NCI-H2107 (cell line): ENCODE data around the gene LTO1.

Experiments used
- DNase-seq: peaks from one replicate; lab custom pipeline; 2025; lab: John Stamatoyannopoulos, UW

Gene LTO1

DNA sequence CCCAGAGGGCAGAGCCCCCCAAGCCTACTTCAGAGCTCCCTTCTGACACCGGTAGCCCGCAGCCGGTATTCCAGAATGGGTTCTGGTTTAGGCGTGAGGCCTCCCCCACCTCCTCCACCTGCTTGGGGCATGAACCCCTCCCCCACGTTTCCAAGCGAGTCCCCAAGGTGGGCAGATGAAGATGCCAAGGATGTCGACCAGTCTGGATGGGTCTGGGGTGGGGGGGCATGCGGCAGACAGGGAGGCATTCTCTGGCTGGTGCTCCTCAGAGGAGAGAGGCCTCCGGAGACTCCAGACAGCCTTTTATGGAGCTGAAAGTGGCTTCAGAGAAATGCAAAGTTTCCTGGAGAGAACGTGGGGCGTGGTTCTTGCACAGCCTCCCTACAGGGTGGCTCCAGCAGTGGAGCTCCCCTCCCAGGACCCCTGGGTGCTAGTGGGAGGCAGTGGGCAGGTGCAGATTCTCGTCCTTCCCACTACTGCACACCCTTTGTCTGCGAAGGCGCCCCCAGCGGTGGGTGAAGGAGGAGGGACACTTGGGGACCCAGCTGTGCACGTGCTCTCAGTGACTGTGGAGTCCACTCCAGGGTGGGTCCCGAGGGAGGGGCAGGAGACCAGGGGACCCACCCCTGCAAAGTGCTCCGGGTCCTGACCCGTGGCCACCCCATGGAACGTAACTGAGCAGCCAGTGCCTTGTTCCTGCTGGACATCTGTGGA, 30.0 kb downstream of the LTO1 start:
- DNase-seq, result no peak

DNA sequence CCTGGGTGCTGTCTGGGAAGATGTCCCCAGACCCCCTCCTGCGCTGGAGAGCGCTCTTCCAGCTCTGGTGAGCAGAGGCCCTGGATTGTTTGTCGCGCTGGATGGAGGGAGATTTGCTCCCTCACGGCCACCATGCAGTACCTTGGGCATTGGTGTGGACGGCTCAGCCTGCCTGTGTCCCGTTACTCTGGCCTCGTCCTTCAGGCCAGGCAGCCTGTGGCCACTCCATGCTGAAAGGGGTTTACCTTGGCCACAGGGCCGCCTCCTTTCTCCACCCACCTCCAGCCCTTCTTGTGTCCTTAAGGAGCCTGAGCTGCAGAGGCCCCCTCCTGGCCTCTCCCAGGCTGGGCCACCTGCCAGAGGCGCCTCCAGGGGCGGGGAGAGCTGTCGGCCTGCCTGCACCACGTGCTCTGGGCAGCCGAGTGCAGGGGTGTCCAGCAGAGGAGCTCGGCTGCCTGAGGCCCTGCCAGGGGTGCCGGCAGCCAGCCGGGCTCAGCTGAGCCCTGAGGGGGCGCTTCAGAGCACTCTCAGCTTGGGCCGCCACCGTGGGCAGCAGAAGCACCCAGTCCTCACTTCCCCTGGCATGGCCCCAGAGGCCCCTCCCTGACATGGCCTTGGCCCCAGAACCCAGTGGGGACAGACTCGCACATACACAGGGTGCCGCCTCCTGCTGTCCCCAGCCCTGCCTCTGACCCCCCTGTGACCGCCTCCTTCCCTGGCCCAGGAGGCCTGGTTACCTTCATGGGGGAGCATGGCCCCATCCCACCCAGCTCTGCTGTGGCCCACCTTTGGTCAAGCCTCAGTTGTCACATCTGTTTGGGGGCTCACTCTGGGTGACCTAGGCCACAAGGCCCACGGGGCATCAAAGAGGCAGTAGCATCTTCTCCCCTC, 30.8 kb downstream of the LTO1 start:
- no peak for DNase-seq

DNA sequence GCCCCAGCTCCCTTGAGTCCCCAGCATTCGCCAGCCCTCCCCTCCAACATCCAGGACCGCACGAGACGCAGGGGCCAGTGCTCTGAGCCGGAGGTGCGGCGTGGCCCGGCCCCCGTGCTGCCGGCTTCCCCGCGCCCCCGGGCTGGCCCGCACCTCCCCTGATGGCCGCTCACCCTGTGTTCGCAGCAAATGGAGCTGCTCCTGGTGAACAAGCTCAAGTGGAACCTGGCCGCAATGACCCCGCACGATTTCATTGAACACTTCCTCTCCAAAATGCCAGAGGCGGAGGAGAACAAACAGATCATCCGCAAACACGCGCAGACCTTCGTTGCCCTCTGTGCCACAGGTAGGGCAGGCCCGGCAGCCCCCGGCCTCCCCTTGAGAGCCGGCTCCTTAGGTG, 31.5 kb downstream of the LTO1 start:
- DNase-seq, result no peak

DNA sequence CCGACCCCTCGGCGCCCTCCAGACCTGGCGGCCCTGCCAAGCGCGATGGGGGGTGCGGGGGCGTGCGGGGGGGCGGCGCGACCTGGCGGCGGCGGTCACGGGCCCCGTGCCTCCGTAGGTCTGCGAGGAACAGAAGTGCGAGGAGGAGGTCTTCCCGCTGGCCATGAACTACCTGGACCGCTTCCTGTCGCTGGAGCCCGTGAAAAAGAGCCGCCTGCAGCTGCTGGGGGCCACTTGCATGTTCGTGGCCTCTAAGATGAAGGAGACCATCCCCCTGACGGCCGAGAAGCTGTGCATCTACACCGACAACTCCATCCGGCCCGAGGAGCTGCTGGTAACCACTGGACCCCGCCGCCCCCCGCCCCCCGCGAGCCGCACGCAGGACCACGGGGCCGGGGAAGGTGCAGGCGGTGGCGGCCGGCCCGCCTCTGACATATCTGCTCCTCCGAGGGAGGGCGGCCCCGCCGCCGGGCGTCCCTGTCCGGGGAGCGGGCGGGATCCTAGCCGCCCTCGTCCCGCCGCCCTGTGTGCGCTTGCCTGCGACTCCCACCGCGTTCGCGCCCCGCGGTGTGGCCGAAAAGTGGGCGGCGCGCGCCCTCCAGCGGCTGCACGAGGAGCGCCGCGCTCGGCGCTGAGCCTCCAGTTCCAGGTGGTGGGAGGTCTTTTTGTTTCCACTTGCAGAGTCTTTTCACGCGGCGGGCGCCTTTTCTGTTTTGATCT, 32.1 kb downstream of the LTO1 start:
- peak; percentile 39 for DNase-seq

DNA sequence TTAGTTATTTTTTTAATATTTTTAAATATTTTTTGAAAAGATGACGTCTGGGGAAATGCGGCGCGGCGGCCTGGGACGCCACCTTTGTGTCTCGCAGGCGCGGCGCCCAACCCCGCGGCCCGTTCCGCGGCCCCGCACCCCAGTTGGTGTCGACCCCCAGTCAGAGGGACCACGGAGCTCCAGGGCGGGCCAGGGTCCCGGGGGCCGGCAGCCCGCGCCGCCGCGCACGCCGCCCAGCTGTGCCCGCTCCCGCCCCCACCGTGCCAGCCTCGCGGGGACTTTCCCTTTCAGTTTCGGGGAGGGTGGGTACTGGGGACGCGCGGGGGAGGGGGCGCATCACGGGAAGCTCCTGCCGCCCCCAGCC, 32.6 kb downstream of the LTO1 start:
- no peak for DNase-seq

DNA sequence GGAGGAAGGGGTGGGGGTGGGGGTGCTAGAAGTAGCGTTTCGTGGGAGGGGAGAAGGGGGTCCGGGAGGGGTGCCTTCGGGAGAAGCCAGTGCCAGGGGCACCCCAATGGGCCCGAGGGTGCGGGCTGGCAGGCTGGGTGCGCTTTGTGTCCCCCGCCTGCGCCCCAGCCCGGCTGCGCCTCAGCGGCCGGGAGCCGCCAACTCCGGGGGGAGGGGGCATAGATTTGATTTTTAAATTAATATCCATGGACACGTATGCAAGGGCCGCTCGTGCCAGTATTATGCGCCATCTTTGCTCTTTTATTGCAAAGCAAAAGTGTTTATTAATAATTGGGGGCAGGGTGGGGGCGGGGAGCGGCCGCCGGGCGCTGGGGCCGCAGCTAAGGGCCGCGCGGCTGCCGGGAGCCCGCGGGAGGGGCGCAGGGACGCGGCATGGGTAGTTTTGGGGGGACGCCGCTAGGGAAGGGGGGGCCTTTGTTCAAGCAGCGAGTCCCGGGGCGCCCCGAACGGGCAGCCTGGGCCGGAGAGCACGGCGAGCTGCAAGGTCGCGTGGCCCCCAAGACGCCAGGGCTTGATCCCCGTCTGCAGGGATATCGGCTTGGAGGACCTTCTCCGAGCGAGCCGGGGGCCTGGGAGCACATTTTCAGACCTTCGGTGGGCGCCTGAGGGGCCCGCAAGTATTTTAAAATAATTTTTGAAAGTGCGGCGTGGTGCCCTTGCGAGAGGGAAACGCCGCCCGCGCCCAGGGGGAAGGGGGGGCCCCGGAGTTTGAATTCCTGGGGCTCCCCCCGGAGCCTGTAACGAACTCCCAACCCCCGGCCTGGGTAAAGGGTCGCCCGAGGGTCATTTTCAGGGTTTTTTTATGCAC, 33.2 kb downstream of the LTO1 start:
- DNase-seq, result no peak

DNA sequence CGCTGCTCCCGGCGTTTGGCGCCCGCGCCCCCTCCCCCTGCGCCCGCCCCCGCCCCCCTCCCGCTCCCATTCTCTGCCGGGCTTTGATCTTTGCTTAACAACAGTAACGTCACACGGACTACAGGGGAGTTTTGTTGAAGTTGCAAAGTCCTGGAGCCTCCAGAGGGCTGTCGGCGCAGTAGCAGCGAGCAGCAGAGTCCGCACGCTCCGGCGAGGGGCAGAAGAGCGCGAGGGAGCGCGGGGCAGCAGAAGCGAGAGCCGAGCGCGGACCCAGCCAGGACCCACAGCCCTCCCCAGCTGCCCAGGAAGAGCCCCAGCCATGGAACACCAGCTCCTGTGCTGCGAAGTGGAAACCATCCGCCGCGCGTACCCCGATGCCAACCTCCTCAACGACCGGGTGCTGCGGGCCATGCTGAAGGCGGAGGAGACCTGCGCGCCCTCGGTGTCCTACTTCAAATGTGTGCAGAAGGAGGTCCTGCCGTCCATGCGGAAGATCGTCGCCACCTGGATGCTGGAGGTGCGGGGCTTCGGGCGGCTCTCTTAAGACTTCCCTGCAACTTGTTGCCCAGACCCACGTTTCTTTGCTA, 34.1 kb downstream of the LTO1 start, which contains the start of gene CCND1:
CCND1 (plus strand) TSS at position 162 of the 587 bp plus-strand sequence; CDS start at position 320, 158 bp downstream.
- DNase-seq, result no peak

DNA sequence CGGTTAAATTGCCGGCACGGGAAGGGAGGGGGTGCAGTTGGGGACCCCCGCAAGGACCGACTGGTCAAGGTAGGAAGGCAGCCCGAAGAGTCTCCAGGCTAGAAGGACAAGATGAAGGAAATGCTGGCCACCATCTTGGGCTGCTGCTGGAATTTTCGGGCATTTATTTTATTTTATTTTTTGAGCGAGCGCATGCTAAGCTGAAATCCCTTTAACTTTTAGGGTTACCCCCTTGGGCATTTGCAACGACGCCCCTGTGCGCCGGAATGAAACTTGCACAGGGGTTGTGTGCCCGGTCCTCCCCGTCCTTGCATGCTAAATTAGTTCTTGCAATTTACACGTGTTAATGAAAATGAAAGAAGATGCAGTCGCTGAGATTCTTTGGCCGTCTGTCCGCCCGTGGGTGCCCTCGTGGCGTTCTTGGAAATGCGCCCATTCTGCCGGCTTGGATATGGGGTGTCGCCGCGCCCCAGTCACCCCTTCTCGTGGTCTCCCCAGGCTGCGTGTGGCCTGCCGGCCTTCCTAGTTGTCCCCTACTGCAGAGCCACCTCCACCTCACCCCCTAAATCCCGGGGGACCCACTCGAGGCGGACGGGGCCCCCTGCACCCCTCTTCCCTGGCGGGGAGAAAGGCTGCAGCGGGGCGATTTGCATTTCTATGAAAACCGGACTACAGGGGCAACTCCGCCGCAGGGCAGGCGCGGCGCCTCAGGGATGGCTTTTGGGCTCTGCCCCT, 34.7 kb downstream of the LTO1 start:
- no peak for DNase-seq

DNA sequence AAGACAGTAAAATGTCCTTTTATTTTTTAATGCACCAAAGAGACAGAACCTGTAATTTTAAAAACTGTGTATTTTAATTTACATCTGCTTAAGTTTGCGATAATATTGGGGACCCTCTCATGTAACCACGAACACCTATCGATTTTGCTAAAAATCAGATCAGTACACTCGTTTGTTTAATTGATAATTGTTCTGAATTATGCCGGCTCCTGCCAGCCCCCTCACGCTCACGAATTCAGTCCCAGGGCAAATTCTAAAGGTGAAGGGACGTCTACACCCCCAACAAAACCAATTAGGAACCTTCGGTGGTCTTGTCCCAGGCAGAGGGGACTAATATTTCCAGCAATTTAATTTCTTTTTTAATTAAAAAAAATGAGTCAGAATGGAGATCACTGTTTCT, 35.3 kb downstream of the LTO1 start:
- no peak for DNase-seq

DNA sequence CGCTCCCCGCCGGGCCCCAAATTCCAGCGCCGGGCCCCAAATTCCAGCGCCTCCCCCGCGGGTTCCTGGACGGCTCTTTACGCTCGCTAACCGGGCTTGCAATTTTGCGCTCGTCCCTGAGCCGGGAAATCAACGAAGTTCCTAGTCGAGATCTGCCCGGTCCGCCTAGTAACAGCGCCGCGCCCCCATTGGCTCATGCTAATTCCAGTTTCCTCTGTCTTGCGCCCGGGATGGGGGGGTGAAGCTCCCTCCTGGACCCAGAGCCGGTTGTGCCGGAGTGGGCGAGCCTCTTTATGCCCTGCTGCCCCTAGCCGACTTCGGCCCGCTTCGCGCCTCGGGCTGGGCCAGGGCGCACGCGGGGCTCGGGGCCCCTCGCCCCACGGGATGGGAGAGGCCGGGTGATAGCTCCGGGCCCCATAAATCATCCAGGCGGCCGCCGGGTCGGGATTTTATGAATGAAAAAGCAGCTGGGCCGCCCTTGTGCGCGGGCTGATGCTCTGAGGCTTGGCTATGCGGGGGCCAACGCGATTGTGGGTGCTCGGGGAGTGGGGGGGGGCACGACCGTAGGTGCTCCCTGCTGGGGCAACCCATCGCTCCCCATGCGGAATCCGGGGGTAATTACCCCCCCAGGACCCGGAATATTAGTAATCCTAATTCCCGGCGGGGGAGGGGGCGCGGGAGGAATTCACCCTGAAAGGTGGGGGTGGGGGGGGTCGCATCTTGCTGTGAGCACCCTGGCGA, 36.0 kb downstream of the LTO1 start:
- DNase-seq, result no peak

DNA sequence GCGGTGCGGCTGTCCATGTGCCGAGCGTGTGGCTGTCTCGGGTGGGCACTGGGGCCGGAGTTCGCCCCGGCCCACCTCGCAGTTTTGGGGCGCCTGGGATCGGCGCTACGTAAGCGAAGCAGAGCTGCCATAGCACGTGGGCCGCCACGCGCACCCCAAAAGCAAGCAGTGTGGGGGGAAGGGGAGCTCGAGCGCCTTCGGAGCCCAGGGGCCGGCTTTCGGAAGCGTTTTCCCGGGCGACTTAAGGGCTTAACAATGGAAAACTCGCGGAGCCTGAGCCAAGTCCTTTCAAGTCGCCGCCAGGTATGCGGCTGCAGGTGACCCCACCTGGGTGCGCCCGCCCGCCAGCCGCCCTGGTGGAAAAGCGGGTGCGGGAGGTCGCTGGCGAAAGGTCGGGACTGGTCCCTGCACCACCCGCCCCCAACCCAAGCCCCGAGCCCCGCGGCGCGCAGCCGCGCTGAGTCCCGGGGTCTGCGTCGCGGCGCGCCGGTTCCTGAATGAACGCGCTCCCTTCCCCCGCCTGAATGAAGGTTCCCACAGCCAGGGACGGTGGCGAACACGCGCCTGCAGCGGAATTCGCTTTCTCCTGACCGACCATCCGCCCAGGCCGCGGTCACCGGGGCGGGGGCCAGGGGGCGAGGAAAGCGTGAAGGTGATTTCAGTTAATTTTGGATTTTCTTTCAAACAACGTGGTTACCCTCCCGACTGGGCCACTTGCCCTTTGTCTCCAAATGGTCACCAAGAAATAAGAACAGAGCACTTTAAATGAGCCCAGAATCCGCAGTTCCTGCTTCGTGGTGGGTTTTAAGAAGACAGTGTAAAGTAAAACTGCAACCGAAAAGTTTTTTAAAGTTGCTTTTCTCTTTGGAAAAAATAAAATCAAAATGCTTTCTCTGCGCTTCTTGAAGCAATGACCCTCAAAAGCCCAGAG, 36.9 kb downstream of the LTO1 start:
- DNase-seq, result no peak

DNA sequence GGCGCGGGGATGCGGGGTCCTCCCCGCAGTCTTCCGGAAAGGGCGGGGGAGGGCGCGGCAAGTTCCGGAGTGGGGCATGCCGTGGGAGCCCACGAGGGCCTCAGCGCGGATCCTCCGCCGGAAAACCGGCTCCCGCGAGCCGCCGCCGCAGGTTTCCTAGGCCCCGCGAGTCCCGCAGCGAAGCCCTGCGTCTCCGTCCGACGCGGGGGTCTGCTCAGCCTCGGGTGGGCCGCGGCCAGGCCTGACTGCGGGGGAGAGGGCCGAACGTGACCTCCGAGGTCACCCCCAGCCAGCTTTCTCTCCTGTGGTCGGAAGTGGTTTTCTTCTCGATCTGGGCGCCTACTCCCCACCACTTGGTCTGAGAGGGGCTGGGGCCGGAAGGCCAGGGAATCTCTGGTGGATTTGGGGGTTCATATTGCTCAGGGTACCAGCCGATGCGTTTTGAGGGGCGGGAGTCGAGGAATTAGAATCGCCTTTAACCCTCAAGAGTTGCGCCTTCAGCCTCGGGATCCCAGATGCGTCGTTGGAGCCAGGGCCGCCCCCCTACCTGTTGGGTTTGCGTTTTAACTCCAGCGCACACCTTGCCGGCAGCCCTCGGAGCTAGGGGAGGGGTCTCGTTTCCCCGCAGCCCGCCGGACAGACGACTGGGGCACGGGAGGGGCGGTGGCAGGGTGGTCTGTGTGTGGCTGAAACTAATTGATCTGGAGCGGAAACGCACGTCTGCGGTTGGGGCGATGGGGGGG, 37.8 kb downstream of the LTO1 start:
- no peak for DNase-seq

DNA sequence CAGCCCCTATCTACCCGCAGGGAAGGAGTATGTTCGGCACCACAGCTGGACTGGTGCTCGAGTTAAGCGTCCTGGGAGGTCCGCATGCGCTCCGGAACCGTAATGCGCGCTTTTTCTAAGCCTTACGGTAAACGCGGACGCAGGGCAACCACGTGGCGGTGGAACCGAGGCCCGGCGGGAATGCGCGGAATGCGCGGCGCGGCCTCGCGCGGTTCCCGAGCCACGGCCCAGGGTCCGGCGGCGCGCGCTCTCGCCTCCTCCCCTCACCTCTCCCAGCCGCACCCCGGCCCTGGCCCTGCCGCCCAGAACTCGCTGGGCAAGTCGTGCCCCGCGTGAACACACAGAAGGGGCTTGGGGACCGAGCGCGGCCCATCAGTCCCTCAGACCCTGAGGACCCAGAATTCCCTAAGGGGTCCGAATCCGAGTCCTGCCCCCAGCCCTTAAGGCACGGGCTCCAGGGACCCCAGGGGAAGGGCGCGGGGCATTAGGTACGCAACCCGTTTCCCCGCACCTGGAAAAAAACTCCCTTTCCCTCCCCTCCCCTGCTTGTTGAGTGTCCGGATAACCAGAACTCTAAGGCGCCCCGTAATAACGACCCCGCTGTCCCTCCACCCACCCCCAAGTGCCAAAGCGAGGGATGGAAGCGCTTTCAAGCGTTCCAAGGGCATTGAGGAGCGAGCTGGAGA, 38.5 kb downstream of the LTO1 start:
- no peak for DNase-seq

DNA sequence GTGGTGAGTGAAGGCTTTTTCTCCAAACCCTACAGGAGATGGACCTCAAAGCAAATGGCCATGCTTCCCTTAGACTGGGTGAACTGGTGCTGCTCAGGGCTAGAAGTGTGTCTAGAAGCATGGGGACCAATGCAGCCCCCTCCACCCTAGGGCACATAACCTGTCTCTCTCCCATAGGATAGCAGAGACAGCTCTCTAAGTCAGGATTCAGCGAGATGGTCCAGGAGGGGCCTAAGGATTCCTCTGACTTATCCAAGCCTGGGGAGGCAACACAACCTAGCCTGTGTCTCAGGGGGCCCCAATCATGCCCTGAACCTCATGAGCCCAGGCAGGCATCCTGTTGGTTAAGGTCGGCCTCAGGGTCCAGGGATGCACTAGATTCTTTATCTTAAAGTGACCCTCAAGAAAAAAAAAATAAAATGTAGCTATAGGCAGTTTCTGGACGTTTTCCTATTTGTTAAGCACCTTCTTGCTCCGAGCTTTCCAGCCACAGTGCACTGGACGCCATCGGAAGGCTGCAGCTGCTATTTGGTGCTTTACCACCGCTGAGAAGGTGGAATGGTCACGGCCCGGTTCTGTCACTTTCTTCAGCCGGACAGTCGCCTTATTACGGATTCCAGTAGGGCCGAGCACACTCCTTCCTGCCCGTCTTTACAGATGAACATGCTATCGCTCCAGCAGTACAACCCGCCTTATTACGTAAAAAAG, 39.2 kb downstream of the LTO1 start:
- no peak for DNase-seq

DNA sequence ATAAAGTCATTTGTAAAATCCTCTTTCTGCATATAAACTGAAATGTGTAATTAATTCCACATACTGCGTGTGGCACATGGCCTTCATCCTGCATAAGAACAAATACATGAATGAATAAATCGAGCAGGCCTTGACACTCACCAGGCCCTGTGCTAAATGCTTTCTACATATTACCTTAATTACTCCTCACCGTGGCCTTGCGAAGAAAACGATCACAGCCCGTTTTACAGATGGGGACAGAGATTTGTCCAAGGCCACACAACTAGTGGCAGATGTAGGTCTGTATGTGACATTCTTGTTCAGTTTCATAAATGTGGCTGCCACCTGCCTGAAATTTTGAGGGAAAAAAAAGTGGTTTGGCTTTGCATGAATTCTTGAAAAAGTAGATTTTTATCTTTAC, 40.0 kb downstream of the LTO1 start:
- no peak for DNase-seq

DNA sequence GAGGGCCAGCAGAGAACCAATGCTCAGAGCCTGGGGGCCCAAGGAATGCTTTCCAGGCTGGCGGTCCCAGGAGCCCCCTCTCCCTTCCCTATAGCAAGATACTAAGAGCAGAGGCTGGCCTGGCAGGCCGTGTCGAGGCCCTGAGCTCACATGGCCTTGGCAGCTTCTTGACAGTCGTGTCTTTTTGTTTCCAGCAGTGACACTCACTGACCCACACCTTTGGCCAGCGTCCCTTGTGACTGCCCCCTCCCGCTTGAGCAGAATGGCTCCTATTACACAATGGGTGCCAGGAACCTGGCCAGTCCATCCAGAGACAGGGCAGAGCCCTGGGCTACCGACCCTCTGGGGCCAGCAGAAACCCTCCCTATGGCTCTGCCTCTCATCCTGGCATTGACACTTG, 40.6 kb downstream of the LTO1 start:
- DNase-seq, result no peak

DNA sequence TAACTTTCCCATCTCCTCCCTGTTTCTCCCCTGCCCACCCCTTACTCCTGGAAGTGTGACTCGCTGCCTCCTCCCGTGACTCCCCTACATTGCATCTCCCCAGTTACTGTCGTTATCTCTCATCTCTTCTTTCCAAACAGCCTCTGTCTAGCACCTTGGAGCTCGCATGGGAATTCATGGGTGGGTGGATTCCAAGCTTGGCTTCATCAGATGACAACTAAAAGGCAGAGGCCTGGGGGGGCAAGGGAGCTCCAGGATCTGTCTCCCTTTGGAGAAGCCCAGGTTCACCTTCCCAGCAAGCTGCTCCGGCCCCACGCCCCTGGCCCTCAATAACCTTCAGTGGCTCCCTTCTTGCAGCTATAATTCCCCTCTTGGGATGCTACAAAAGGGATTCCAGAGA, 41.1 kb downstream of the LTO1 start:
- DNase-seq, result no peak
